ENCODE measurements around the gene ARHGEF19.

The ARHGEF19 gene

DNA sequence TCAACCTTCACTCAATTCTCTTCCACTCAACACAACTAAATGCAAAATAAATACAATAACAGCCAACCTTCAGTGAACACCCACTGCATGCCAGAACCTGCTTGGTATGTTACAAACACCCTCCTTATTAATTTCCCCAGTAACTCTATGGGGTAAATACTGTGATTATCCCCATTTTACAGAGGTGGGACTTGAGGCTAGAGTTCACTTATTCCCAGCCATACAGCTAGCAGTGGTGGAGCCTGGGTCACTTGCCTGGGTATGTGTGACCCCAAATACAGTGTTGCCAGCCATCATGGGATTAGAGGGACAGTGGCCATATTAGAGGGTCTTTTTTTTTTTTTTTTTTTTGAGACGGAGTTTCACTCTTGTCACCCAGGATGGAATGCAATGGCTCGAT, 22.9 kb upstream of the ARHGEF19 start:
- peaks cover 0 to 6% of the 10 kb centered on the region in 2 experiments for H3K4me1 ChIP-seq (ENCODE audit: control insufficient read depth in 1 of 2, insufficient read depth in 2 of 2, low read length in 2 of 2)
- no peak overlapping the region for H3K9ac ChIP-seq (ENCODE audit: low read length)
- no peak overlapping the region for H3K18ac ChIP-seq (ENCODE audit: low read length)
- H4K91ac ChIP-seq (ENCODE audit: low read depth, low read length) = no peak overlapping the region
- H2BK12ac ChIP-seq (ENCODE audit: low read length) = no peak overlapping the region
- H3K79me1 ChIP-seq (ENCODE audit: low read length) = no peaks in the 10 kb centered on the region
- no peak overlapping the region for H2BK120ac ChIP-seq (ENCODE audit: insufficient read depth, low read length, poor library complexity)
- no peak overlapping the region for H3K23ac ChIP-seq (ENCODE audit: low read length)
- WGBS (ENCODE audit: extremely low coverage, insufficient coverage, insufficient read length) = no CpG with 5 or more reads among the region's 2 CpGs
- no peak overlapping the region for H3K27ac ChIP-seq (ENCODE audit: low read depth, low read length)
- H3K4ac ChIP-seq (ENCODE audit: low read depth, low read length) = no peak overlapping the region
- no peak overlapping the region for H3K14ac ChIP-seq (ENCODE audit: low read length)
- no peak overlapping the region for H3K4me3 ChIP-seq (ENCODE audit: low read depth, low read length)
- no peak overlapping the region for H2BK5ac ChIP-seq (ENCODE audit: low read depth, low read length, poor library complexity)
- H3K36me3 ChIP-seq (ENCODE audit: control insufficient read depth in 1 of 2, insufficient read depth in 2 of 2, low read length in 2 of 2) = peaks cover 0 to 2% of the 10 kb centered on the region in 2 experiments
- peaks cover 1% of the 10 kb centered on the region for H3K79me2 ChIP-seq (ENCODE audit: control insufficient read depth, insufficient read depth, low read length, poor library complexity)
- no peak overlapping the region for H2AFZ ChIP-seq (ENCODE audit: insufficient read depth, low read length, poor library complexity)
- no peak overlapping the region for H4K12ac ChIP-seq (ENCODE audit: low read depth, low read length)
- H3K27me3 ChIP-seq (ENCODE audit: insufficient read depth, low read length) = no peaks in the 10 kb centered on the region
- H2AK5ac ChIP-seq (ENCODE audit: low read length) = no peak overlapping the region
- no peak overlapping the region for H4K8ac ChIP-seq (ENCODE audit: low read depth, low read length)
- no peak overlapping the region for H3K4me2 ChIP-seq (ENCODE audit: low read length)
- no peak for DNase-seq
- no peaks in the 10 kb centered on the region for H3K9me3 ChIP-seq (ENCODE audit: insufficient read depth, low read depth, low read length)

DNA sequence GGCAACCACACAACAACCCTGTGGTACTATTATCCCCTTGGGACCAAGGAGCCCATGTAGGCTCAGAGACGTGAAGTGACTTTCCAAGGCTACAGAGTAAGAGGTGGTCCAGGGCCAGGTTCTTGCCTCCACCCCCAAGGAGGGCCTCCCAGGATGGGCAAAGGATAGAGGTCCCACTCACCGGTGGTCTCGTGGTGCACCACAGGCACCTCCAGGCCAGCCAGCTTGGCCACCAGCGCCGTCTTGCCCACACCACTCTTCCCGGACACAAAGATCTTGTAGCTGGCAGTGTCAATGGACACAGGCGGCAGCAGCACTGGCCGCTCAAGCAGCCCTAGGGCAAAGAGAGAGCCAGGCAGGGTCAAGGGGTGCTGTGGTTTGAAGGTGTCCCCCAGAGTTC, 21.0 kb upstream of the ARHGEF19 start:
- Histone ChIP-seq H3K4ac (ENCODE audit: low read depth, low read length) (no peak overlapping the region), H3K9me3 (ENCODE audit: insufficient read depth, low read depth, low read length) (peaks cover 2% of the 10 kb centered on the region), H3K79me1 (ENCODE audit: low read length) (no peaks in the 10 kb centered on the region), H2AFZ (ENCODE audit: insufficient read depth, low read length, poor library complexity) (no peak overlapping the region), H3K23ac (ENCODE audit: low read length) (no peak overlapping the region), H4K8ac (ENCODE audit: low read depth, low read length) (no peak overlapping the region), H2BK120ac (ENCODE audit: insufficient read depth, low read length, poor library complexity) (no peak overlapping the region), H2AK5ac (ENCODE audit: low read length) (no peak overlapping the region), H3K79me2 (ENCODE audit: control insufficient read depth, insufficient read depth, low read length, poor library complexity) (peaks cover 1% of the 10 kb centered on the region), H3K14ac (ENCODE audit: low read length) (no peak overlapping the region), H3K4me3 (ENCODE audit: low read depth, low read length) (no peak overlapping the region), H3K27me3 (ENCODE audit: insufficient read depth, low read length) (peaks cover 3% of the 10 kb centered on the region), H3K27ac (ENCODE audit: low read depth, low read length) (no peak overlapping the region), H3K18ac (ENCODE audit: low read length) (no peak overlapping the region), H3K36me3 (ENCODE audit: control insufficient read depth in 1 of 2, insufficient read depth in 2 of 2, low read length in 2 of 2) (peaks cover 0 to 2% of the 10 kb centered on the region in 2 experiments), H2BK5ac (ENCODE audit: low read depth, low read length, poor library complexity) (no peak overlapping the region), H3K4me1 (ENCODE audit: control insufficient read depth in 1 of 2, insufficient read depth in 2 of 2, low read length in 2 of 2) (peaks cover 0 to 6% of the 10 kb centered on the region in 2 experiments), H4K12ac (ENCODE audit: low read depth, low read length) (no peak overlapping the region), H4K91ac (ENCODE audit: low read depth, low read length) (no peak overlapping the region), H2BK12ac (ENCODE audit: low read length) (no peak overlapping the region), H3K4me2 (ENCODE audit: low read length) (no peak overlapping the region), H3K9ac (ENCODE audit: low read length) (no peak overlapping the region)
- no CpG with 5 or more reads among the region's 8 CpGs for WGBS (ENCODE audit: extremely low coverage, insufficient coverage, insufficient read length)
- DNase-seq = no peak

DNA sequence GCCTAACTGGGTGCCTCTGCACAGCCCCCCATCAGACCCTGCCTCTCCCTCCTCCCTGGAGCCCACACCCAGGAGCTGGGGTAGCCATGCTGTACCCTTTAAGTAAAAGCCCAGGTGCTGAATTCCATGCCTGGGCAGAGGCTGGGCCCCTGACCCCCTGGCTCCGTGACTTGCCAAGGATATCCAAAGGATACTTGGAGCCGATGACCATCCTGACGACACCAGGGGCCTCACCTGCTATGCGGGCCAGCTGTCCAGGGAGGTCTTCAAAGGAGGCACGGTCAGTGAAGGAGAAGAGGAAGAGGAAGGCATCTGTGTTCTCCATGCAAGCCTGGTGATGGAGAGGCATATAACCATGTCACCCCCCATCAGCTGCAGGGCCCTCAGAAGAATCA, 19.9 kb upstream of the ARHGEF19 start:
- DNase-seq = no peak
- no peak overlapping the region for H3K4ac ChIP-seq (ENCODE audit: low read depth, low read length)
- no peak overlapping the region for H2AFZ ChIP-seq (ENCODE audit: insufficient read depth, low read length, poor library complexity)
- no peak overlapping the region for H4K12ac ChIP-seq (ENCODE audit: low read depth, low read length)
- H3K4me1 ChIP-seq (ENCODE audit: control insufficient read depth in 1 of 2, insufficient read depth in 2 of 2, low read length in 2 of 2) = peaks cover 0 to 6% of the 10 kb centered on the region in 2 experiments
- WGBS (ENCODE audit: extremely low coverage, insufficient coverage, insufficient read length) = no CpG with 5 or more reads among the region's 5 CpGs
- H2BK120ac ChIP-seq (ENCODE audit: insufficient read depth, low read length, poor library complexity) = no peak overlapping the region
- H3K23ac ChIP-seq (ENCODE audit: low read length) = no peak overlapping the region
- H3K36me3 ChIP-seq (ENCODE audit: control insufficient read depth in 1 of 2, insufficient read depth in 2 of 2, low read length in 2 of 2) = peaks cover 0 to 2% of the 10 kb centered on the region in 2 experiments
- no peak overlapping the region for H3K14ac ChIP-seq (ENCODE audit: low read length)
- no peak overlapping the region for H2AK5ac ChIP-seq (ENCODE audit: low read length)
- no peaks in the 10 kb centered on the region for H3K79me1 ChIP-seq (ENCODE audit: low read length)
- no peak overlapping the region for H3K9ac ChIP-seq (ENCODE audit: low read length)
- H3K9me3 ChIP-seq (ENCODE audit: insufficient read depth, low read depth, low read length) = peaks cover 6% of the 10 kb centered on the region
- H3K4me3 ChIP-seq (ENCODE audit: low read depth, low read length) = no peak overlapping the region
- no peak overlapping the region for H2BK12ac ChIP-seq (ENCODE audit: low read length)
- no peak overlapping the region for H3K4me2 ChIP-seq (ENCODE audit: low read length)
- no peak overlapping the region for H2BK5ac ChIP-seq (ENCODE audit: low read depth, low read length, poor library complexity)
- H3K27ac ChIP-seq (ENCODE audit: low read depth, low read length) = no peak overlapping the region
- H3K18ac ChIP-seq (ENCODE audit: low read length) = no peak overlapping the region
- no peak overlapping the region for H4K91ac ChIP-seq (ENCODE audit: low read depth, low read length)
- no peak overlapping the region for H4K8ac ChIP-seq (ENCODE audit: low read depth, low read length)
- H3K79me2 ChIP-seq (ENCODE audit: control insufficient read depth, insufficient read depth, low read length, poor library complexity) = peaks cover 1% of the 10 kb centered on the region
- peaks cover 15% of the 10 kb centered on the region for H3K27me3 ChIP-seq (ENCODE audit: insufficient read depth, low read length)

DNA sequence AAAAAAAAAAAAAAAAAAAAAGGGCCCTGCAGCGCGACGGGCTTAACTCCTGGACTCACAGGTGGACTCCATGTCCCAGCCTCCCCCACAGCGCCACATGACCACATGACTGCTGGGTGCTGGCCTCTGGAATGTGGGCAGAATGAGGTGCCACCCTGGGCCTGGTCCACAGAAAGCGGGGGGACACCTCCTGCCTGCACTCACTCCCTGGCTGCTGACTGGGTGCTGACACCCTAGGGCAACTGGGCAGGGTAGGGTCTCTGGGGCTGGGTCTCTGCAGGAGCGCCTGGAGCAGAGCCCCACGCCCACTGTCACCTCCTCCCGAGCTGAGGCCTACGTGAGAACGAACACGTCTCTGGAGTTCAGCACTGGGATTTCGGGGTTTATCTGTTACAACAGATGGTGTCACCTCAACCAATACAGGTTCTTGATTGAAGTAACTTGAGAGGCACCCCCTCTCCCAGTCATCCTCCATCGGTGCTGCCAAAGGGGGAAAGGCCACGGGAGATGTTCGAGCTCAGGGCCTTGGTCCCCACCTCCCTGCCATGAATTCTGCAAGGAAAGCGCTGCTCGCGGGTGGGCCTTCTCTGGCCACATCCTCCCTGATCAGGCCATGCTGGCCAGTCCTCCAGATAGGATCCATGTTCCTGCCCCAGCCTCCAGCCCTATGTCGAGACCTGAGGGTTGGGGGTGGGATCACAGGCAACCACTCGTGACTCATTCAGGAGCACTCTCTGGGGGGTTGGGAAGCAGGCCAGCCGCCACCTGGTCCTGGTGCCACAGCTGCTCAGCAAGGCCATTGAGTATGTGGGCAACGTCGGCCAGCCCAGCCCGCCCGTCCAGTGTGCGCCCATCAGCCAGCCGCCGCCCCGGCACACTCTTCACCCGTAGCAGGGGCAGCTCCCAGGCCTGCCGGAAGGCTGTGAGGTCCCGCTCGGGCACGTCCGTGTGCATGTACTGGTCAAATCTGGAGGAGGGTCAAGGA, 19.2 kb upstream of the ARHGEF19 start:
- H3K18ac ChIP-seq (ENCODE audit: low read length) = no peak overlapping the region
- H3K27me3 ChIP-seq (ENCODE audit: insufficient read depth, low read length) = peaks cover 21% of the 10 kb centered on the region
- H2BK120ac ChIP-seq (ENCODE audit: insufficient read depth, low read length, poor library complexity) = no peak overlapping the region
- no peak overlapping the region for H3K27ac ChIP-seq (ENCODE audit: low read depth, low read length)
- H3K79me2 ChIP-seq (ENCODE audit: control insufficient read depth, insufficient read depth, low read length, poor library complexity) = no peaks in the 10 kb centered on the region
- no peaks in the 10 kb centered on the region for H3K79me1 ChIP-seq (ENCODE audit: low read length)
- H3K9me3 ChIP-seq (ENCODE audit: insufficient read depth, low read depth, low read length) = peaks cover 7% of the 10 kb centered on the region
- no peak overlapping the region for H2AK5ac ChIP-seq (ENCODE audit: low read length)
- H4K8ac ChIP-seq (ENCODE audit: low read depth, low read length) = no peak overlapping the region
- H3K4me2 ChIP-seq (ENCODE audit: low read length) = no peak overlapping the region
- H2AFZ ChIP-seq (ENCODE audit: insufficient read depth, low read length, poor library complexity) = no peak overlapping the region
- H3K4me1 ChIP-seq (ENCODE audit: control insufficient read depth in 1 of 2, insufficient read depth in 2 of 2, low read length in 2 of 2) = peaks cover 0 to 8% of the 10 kb centered on the region in 2 experiments
- whole genome bisulfite sequencing (ENCODE audit: extremely low coverage, insufficient coverage, insufficient read length) = no CpG with 5 or more reads among the region's 35 CpGs
- no peak overlapping the region for H3K14ac ChIP-seq (ENCODE audit: low read length)
- no peak overlapping the region for H2BK12ac ChIP-seq (ENCODE audit: low read length)
- no peak overlapping the region for H3K4me3 ChIP-seq (ENCODE audit: low read depth, low read length)
- no peak overlapping the region for H2BK5ac ChIP-seq (ENCODE audit: low read depth, low read length, poor library complexity)
- no peak for DNase-seq
- no peak overlapping the region for H3K23ac ChIP-seq (ENCODE audit: low read length)
- peaks cover 0 to 2% of the 10 kb centered on the region in 2 experiments for H3K36me3 ChIP-seq (ENCODE audit: control insufficient read depth in 1 of 2, insufficient read depth in 2 of 2, low read length in 2 of 2)
- no peak overlapping the region for H3K4ac ChIP-seq (ENCODE audit: low read depth, low read length)
- no peak overlapping the region for H4K12ac ChIP-seq (ENCODE audit: low read depth, low read length)
- no peak overlapping the region for H4K91ac ChIP-seq (ENCODE audit: low read depth, low read length)
- no peak overlapping the region for H3K9ac ChIP-seq (ENCODE audit: low read length)

Data from trophoblast cell (in vitro differentiated cells and primary cell).